HEK293 (cell line): ENCODE measurements around the gene RLF.

Experiments
- CTCF ChIA-PET: fragments of 350-600 bp; formaldehyde crosslinking; extraction: SDS; loops from one replicate; lab custom pipeline; 2021; ENCODE audit warnings: antibody characterized with exemption; lab: Yijun Ruan, JAX
- POLR2A ChIA-PET: fragments of 300-600 bp; formaldehyde crosslinking; extraction: SDS; loops from one replicate; lab custom pipeline; 2020; ENCODE audit warnings: antibody characterized with exemption, inconsistent platforms; lab: Yijun Ruan, JAX
- H3K27ac ChIP-seq: fragments of 200-500 bp; sonication (Bioruptor generic); 2 replicates; pipeline ENCODE4 v1.5.1; 2014; ENCODE audit warnings: low read depth, low read length, control low read depth, inconsistent platforms; ENCODE audit errors: extremely low read depth
- H3K36me3 ChIP-seq, 2 experiments: fragments of 200-500 bp in 1 of 2; sonication (Bioruptor generic) in 1 of 2; 1 replicate in 1 of 2; 2 replicates in 1 of 2; pipeline ENCODE4 v1.5.1; 2014 to 2017; ENCODE audit warnings: inconsistent platforms in 2 of 2, low read length in 2 of 2; ENCODE audit not compliant: control insufficient read depth in 2 of 2, insufficient read depth in 1 of 2
- H3K4me1 ChIP-seq: fragments of 200-500 bp; sonication (Bioruptor generic); 2 replicates; pipeline ENCODE4 v1.5.1; 2014; ENCODE audit warnings: mild to moderate bottlenecking, low read length, inconsistent platforms; ENCODE audit not compliant: control insufficient read depth, insufficient read depth
- H3K4me3 ChIP-seq: 2 replicates; pipeline ENCODE4 v1.5.1; 2011; ENCODE audit warnings: low read depth, mild to moderate bottlenecking, control low read depth, low read length, moderate library complexity
- H3K9me3 ChIP-seq: fragments of 200-500 bp; sonication (Bioruptor generic); 2 replicates; pipeline ENCODE4 v1.5.1; 2014; ENCODE audit warnings: low read depth, low read length, inconsistent platforms; ENCODE audit not compliant: control insufficient read depth, insufficient read depth
- CTCF ChIP-seq: fragments of 450-650 bp; formaldehyde crosslinking; IDR thresholded peaks from 2 replicates; pipeline ENCODE4 v1.5.1; 2016; ENCODE audit warnings: missing biosample characterization, missing genetic modification characterization
- HOXD13 ChIP-seq: sonication (generic); formaldehyde crosslinking; IDR thresholded peaks from 2 replicates; pipeline ENCODE4 v1.8.0; 2022; ENCODE audit warnings: missing genetic modification reagents, borderline replicate concordance
- KLF17 ChIP-seq: fragments of 450-650 bp; formaldehyde crosslinking; IDR thresholded peaks from 2 replicates; pipeline ENCODE4 v1.5.1; 2016; ENCODE audit warnings: missing biosample characterization, missing genetic modification characterization
- MYNN ChIP-seq: fragments of 450-650 bp; formaldehyde crosslinking; IDR thresholded peaks from 2 replicates; pipeline ENCODE4 v1.5.1; 2016; ENCODE audit warnings: missing biosample characterization, missing genetic modification characterization, borderline replicate concordance
- PRDM1 ChIP-seq: fragments of 450-650 bp; formaldehyde crosslinking; IDR thresholded peaks from 2 replicates; pipeline ENCODE4; 2016; ENCODE audit warnings: missing biosample characterization, missing genetic modification characterization
- TCF7L2 ChIP-seq: IDR thresholded peaks from 2 replicates; pipeline ENCODE4 v1.6.1; 2011; ENCODE audit warnings: low read depth, mild to moderate bottlenecking, inconsistent platforms, low read length, moderate library complexity, borderline replicate concordance
- ZBTB48 ChIP-seq: fragments of 450-650 bp; formaldehyde crosslinking; IDR thresholded peaks from 2 replicates; pipeline ENCODE4 v1.5.1; 2016; ENCODE audit warnings: missing biosample characterization, missing genetic modification characterization
- ZBTB7A ChIP-seq: fragments of 450-650 bp; formaldehyde crosslinking; IDR thresholded peaks from 2 replicates; pipeline ENCODE4 v1.5.1; 2016; ENCODE audit warnings: low read depth, missing biosample characterization, missing genetic modification characterization
- ZNF112 ChIP-seq: fragments of 450-650 bp; formaldehyde crosslinking; IDR thresholded peaks from 2 replicates; pipeline ENCODE4 v1.5.0; 2017; ENCODE audit warnings: missing biosample characterization, missing genetic modification characterization
- ZNF140 ChIP-seq: fragments of 450-650 bp; formaldehyde crosslinking; IDR thresholded peaks from 2 replicates; pipeline ENCODE4 v1.5.1; 2016; ENCODE audit warnings: missing biosample characterization, missing genetic modification characterization
- ZNF223 ChIP-seq: fragments of 450-650 bp; formaldehyde crosslinking; IDR thresholded peaks from 2 replicates; pipeline ENCODE4 v1.5.1; 2016; ENCODE audit warnings: missing biosample characterization, missing genetic modification characterization
- ZNF23 ChIP-seq: fragments of 450-650 bp; formaldehyde crosslinking; IDR thresholded peaks from 2 replicates; pipeline ENCODE4 v1.5.1; 2016; ENCODE audit warnings: missing biosample characterization, missing genetic modification characterization, borderline replicate concordance
- ZNF292 ChIP-seq: fragments of 450-650 bp; formaldehyde crosslinking; IDR thresholded peaks from 2 replicates; pipeline ENCODE4 v1.5.1; 2016; ENCODE audit warnings: low read depth, missing biosample characterization, missing genetic modification characterization, borderline replicate concordance
- ZNF37A ChIP-seq: fragments of 450-650 bp; IDR thresholded peaks from 2 replicates; pipeline ENCODE4 v1.5.1; 2018; ENCODE audit warnings: missing biosample characterization, missing genetic modification characterization
- ZNF416 ChIP-seq: fragments of 450-650 bp; formaldehyde crosslinking; IDR thresholded peaks from 2 replicates; pipeline ENCODE4 v1.5.1; 2016; ENCODE audit warnings: missing biosample characterization, missing genetic modification characterization
- ZNF529 ChIP-seq: fragments of 450-650 bp; formaldehyde crosslinking; IDR thresholded peaks from 2 replicates; pipeline ENCODE4 v1.5.1; 2017; ENCODE audit warnings: missing genetic modification characterization, missing biosample characterization; ENCODE audit not compliant: insufficient replicate concordance
- ZNF580 ChIP-seq: fragments of 450-650 bp; formaldehyde crosslinking; IDR thresholded peaks from 2 replicates; pipeline ENCODE4 v1.5.1; 2016; ENCODE audit warnings: missing biosample characterization, missing genetic modification characterization
- ZNF654 ChIP-seq: fragments of 450-650 bp; formaldehyde crosslinking; IDR thresholded peaks from 2 replicates; pipeline ENCODE4 v1.5.1; 2016; ENCODE audit warnings: low read depth, missing biosample characterization, missing genetic modification characterization
- ZNF660 ChIP-seq: fragments of 450-650 bp; IDR thresholded peaks from 2 replicates; pipeline ENCODE4 v1.5.1; 2018; ENCODE audit warnings: missing biosample characterization, mild to moderate bottlenecking, missing genetic modification characterization
- ZNF768 ChIP-seq: fragments of 450-650 bp; formaldehyde crosslinking; IDR thresholded peaks from 2 replicates; pipeline ENCODE4 v1.5.1; 2018; ENCODE audit warnings: missing biosample characterization, mild to moderate bottlenecking, missing genetic modification characterization
- ZNF785 ChIP-seq: fragments of 450-650 bp; formaldehyde crosslinking; IDR thresholded peaks from 2 replicates; pipeline ENCODE4 v1.5.1; 2016; ENCODE audit warnings: missing biosample characterization, missing genetic modification characterization
- ZNF837 ChIP-seq: fragments of 450-650 bp; formaldehyde crosslinking; IDR thresholded peaks from 2 replicates; pipeline ENCODE4 v1.5.1; 2016; ENCODE audit warnings: missing biosample characterization, missing genetic modification characterization
- ZSCAN16 ChIP-seq: fragments of 450-650 bp; formaldehyde crosslinking; IDR thresholded peaks from 2 replicates; pipeline ENCODE4 v1.5.1; 2016; ENCODE audit warnings: missing biosample characterization, missing genetic modification characterization
- ZSCAN30 ChIP-seq: fragments of 450-650 bp; IDR thresholded peaks from 2 replicates; pipeline ENCODE4 v1.5.1; 2018; ENCODE audit warnings: missing biosample characterization, mild to moderate bottlenecking, missing genetic modification characterization, moderate library complexity

Gene RLF

DNA sequence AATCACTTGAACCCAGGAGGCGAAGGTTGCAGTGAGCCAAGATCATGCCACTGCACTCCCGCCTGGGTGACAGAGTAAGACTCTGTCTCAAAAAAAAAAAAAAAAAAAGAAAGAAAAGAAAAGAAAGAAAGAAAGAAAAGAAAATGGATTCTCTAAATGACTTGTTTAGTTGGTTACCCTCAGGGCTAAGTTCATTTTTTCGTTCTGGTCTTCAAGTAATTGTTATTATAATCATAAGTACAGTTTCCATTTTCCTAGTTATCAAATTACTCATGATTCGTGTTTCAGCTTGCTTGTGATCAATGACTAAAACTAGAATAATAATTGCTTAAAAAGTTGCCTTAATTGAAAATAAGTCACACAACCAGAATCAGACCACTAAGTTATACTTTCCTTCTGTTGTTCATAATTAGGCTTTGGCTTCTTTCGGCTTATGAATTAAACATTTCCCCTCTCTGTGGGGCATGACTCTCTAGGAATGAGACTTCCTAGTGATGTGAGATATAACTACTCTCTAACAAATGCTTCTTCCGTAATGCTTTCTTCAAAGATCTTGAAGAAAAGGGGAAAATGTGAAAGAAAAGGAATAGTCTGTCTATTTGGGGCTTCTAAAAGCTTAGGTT lies 9.6 kb upstream of the RLF start:
- no peak for TF ChIP-seq ZNF292 (tag by site-specific recombination)
- H3K36me3 ChIP-seq, result no peaks in the 10 kb centered on the region
- H3K4me3 ChIP-seq, result no peak overlapping the region
- no peak overlapping the region for H3K27ac ChIP-seq
- ChIA-PET POLR2A (interaction anchor here (2.0 kb wide), 1 partner anchor 8 kb away, joined by 4 read pairs; no protein-coding TSS in a partner anchor), CTCF (interaction anchor here (0.6 to 8.8 kb wide), 19 partner anchors 9 to 706 kb away, joined by 3 to 132 read pairs (median 8); partner anchors contain the start of genes COL9A2, RLF, SMAP2 and TMCO2)
- H3K9me3 ChIP-seq, result no peaks in the 10 kb centered on the region
- no peaks in the 10 kb centered on the region for H3K4me1 ChIP-seq

DNA sequence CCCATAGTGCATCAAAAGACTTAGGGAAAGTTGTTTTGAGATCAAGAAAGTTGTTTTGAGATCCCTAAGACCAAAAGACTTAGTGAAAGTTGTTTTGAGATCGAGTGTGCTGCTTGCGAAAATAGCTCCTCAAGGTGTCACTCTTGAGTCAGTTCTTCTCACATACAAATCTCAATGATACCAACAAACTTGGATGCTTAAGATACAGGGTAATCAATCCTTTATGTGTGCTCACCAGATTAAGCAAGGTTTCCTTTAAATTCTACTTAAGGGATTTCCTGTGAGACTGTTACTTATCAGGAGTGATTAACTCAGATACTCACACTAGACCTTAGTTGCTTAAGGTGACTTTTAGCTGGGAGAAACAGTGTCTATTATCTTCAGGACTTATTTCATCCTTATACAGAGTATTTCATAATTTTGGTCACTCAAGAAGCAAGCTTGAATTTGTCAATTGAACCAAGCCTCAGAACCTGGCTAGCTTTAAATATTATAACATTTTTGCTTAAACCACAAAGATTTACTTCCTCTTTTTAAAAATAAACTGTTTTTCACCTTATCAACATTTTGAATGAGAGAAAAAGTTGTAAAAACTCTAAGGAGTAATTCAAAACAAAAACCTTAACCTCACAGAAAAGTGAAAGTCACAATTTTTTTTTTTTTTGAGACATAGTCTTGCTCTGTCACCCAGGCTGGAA lies 8.0 kb upstream of the RLF start:
- TF ChIP-seq ZNF654 (tag by site-specific recombination), result peak; percentile 78
- TF ChIP-seq ZBTB48 (tag by site-specific recombination), result peak; percentile 89
- no peak for TF ChIP-seq ZNF112 (tag by site-specific recombination)
- peak; percentile 96 for TF ChIP-seq PRDM1 (tag by site-specific recombination)
- no peak for TF ChIP-seq TCF7L2
- peak; percentile 95 for TF ChIP-seq ZNF660
- no peak for TF ChIP-seq ZSCAN16
- TF ChIP-seq HOXD13, result no peak
- TF ChIP-seq ZSCAN30 (tag by site-specific recombination), result 0 out of 2 replicates have a peak, but pooled peaks have one; percentile 22
- peak; percentile 22; the same call in 1 of the 2 replicates for TF ChIP-seq CTCF
- CTCF ChIA-PET, result interaction anchor here (0.5 to 8.8 kb wide), 51 partner anchors 9 to 982 kb away, joined by 3 to 132 read pairs (median 4); partner anchors contain the start of genes COL9A2, RLF, SMAP2 and TMCO2
- POLR2A ChIA-PET, result interaction anchor here (0.6 to 2.0 kb wide), 4 partner anchors 9 to 220 kb away, joined by 4 to 8 read pairs (median 4); no protein-coding TSS in a partner anchor
- Histone ChIP-seq H3K4me1 (no peaks in the 10 kb centered on the region), H3K36me3 (no peaks in the 10 kb centered on the region), H3K27ac (no peak overlapping the region), H3K4me3 (no peak overlapping the region), H3K9me3 (no peaks in the 10 kb centered on the region)

DNA sequence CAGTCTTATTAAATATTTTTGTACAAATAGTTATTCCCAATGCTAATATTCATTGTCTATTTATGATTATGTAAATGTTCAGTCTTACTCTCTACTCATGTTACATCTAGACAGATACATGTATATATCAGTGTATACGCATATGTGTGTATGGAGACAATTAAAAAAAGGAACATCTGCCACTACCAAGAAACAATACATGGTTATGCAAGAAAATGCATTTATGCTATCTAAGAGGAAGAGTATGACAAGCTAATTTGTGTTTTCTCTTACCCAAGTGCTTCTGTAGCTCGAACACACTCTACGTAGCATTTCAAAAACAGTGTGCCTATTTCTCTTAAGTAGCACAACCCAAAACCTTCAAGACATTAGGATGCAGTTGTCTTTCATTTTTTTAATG lies 6.1 kb upstream of the RLF start:
- no peak overlapping the region for H3K27ac ChIP-seq
- no peaks in the 10 kb centered on the region for H3K9me3 ChIP-seq
- ChIA-PET CTCF (interaction anchor here (0.6 to 8.8 kb wide), 11 partner anchors 9 to 505 kb away, joined by 3 to 132 read pairs (median 3); no protein-coding TSS in a partner anchor), POLR2A (interaction anchor here (0.6 kb wide), 1 partner anchor 67 kb away, joined by 3 read pairs; no protein-coding TSS in a partner anchor)
- H3K4me1 ChIP-seq, result no peaks in the 10 kb centered on the region
- H3K4me3 ChIP-seq, result no peak overlapping the region
- TF ChIP-seq MYNN (tag by site-specific recombination) (no peak), ZNF37A (tag by site-specific recombination) (no peak), ZNF768 (tag by site-specific recombination) (no peak), ZNF785 (tag by site-specific recombination) (no peak), KLF17 (tag by site-specific recombination) (no peak), ZNF529 (tag by site-specific recombination) (no peak), ZNF837 (tag by site-specific recombination) (no peak), ZNF416 (tag by site-specific recombination) (no peak), ZNF223 (no peak), ZBTB7A (tag by site-specific recombination) (no peak), ZNF23 (tag by site-specific recombination) (no peak), ZNF580 (tag by site-specific recombination) (no peak), ZNF112 (tag by site-specific recombination) (no peak), ZNF140 (no peak), ZSCAN16 (no peak)
- H3K36me3 ChIP-seq, result no peaks in the 10 kb centered on the region
